WTC11 (cell line): ENCODE measurements around the gene ANAPC13. TPM values are rescaled to one million over a fixed set of nuclear protein-coding genes. Genes with fewer than 3 reads are reported as not detected.

Source experiments
- ATAC-seq: fragments of 200-7000 bp; cut with Tn5 transposase; 2 replicates; pipeline ENCODE4 v1.10.0; 2021; ENCODE audit warnings: mild to moderate bottlenecking, moderate library complexity
- CTCF ChIA-PET: fragments of 300-600 bp; sonication (Branson Sonifier 250); formaldehyde crosslinking; loops from one replicate; lab custom pipeline; 2021; ENCODE audit warnings: antibody characterized with exemption; lab: Charles Lee
- POLR2A ChIA-PET: fragments of 350-600 bp; sonication (Branson Sonifier 250); formaldehyde crosslinking; loops from one replicate; lab custom pipeline; 2021; ENCODE audit warnings: antibody characterized with exemption; lab: Charles Lee
- DNase-seq: peaks from one replicate; pipeline ENCODE4 v3.0.0; 2021; ENCODE audit warnings: low spot score
- H3K27ac Mint-ChIP-seq: 2 replicates; pipeline ENCODE4 v1.8.0; 2021; ENCODE audit warnings: mixed read lengths
- H3K27me3 Mint-ChIP-seq: 2 replicates; pipeline ENCODE4 v1.8.0; 2021; ENCODE audit warnings: low read depth, mild to moderate bottlenecking, moderate library complexity, mixed read lengths
- H3K36me3 Mint-ChIP-seq: 2 replicates; pipeline ENCODE4 v1.8.0; 2021; ENCODE audit warnings: mixed read lengths
- H3K4me1 Mint-ChIP-seq: 2 replicates; pipeline ENCODE4 v1.8.0; 2022; ENCODE audit warnings: mixed read lengths
- H3K4me3 Mint-ChIP-seq: 2 replicates; pipeline ENCODE4 v1.8.0; 2021; ENCODE audit warnings: mild to moderate bottlenecking, moderate library complexity, mixed read lengths
- H3K9me3 Mint-ChIP-seq: 2 replicates; pipeline ENCODE4 v1.8.0; 2021; ENCODE audit warnings: mixed read lengths
- ATF1 ChIP-seq: sonication (generic); formaldehyde crosslinking; IDR thresholded peaks from 2 replicates; pipeline ENCODE4 v1.8.1; 2023; ENCODE audit warnings: mild to moderate bottlenecking, moderate library complexity, missing genetic modification reagents
- EMX1 ChIP-seq: fragments of 250-450 bp; sonication (Bioruptor Pico); IDR thresholded peaks from 2 replicates; pipeline ENCODE4 v1.8.0; 2021; ENCODE audit warnings: mild to moderate bottlenecking
- ESRRA ChIP-seq: sonication (generic); formaldehyde crosslinking; IDR thresholded peaks from 2 replicates; pipeline ENCODE4 v1.8.1; 2022; ENCODE audit warnings: mild to moderate bottlenecking, missing genetic modification reagents, borderline replicate concordance
- ETV6 ChIP-seq: sonication (generic); formaldehyde crosslinking; IDR thresholded peaks from 2 replicates; pipeline ENCODE4 v1.8.1; 2022; ENCODE audit warnings: mild to moderate bottlenecking, missing genetic modification reagents
- FOXP4 ChIP-seq: sonication (generic); formaldehyde crosslinking; IDR thresholded peaks from 2 replicates; pipeline ENCODE4 v1.8.0; 2022; ENCODE audit warnings: mild to moderate bottlenecking, missing genetic modification reagents
- GRHL2 ChIP-seq: fragments of 250-450 bp; sonication (Bioruptor Pico); IDR thresholded peaks from 2 replicates; pipeline ENCODE4 v1.8.0; 2022; ENCODE audit warnings: mild to moderate bottlenecking, moderate library complexity; ENCODE audit not compliant: insufficient replicate concordance, severe bottlenecking
- IRF2 ChIP-seq: sonication (generic); formaldehyde crosslinking; IDR thresholded peaks from 2 replicates; pipeline ENCODE4 v1.8.0; 2022; ENCODE audit warnings: low read depth, missing genetic modification reagents, borderline replicate concordance
- MXD4 ChIP-seq: fragments of 250-450 bp; sonication (Bioruptor Pico); IDR thresholded peaks from 2 replicates; pipeline ENCODE4 v1.8.0; 2021; ENCODE audit warnings: mild to moderate bottlenecking, moderate library complexity, borderline replicate concordance
- NFATC4 ChIP-seq: fragments of 250-450 bp; sonication (Bioruptor Pico); IDR thresholded peaks from 2 replicates; pipeline ENCODE4 v1.9.0; 2021; ENCODE audit warnings: mild to moderate bottlenecking
- PREB ChIP-seq: sonication (generic); formaldehyde crosslinking; IDR thresholded peaks from 2 replicates; pipeline ENCODE4 v1.8.1; 2022; ENCODE audit warnings: mild to moderate bottlenecking, missing genetic modification reagents, moderate library complexity, borderline replicate concordance
- PRRX2 ChIP-seq: fragments of 250-450 bp; sonication (Bioruptor Pico); IDR thresholded peaks from 2 replicates; pipeline ENCODE4 v1.8.0; 2021; ENCODE audit warnings: mild to moderate bottlenecking
- TEAD1 ChIP-seq: sonication (generic); formaldehyde crosslinking; IDR thresholded peaks from 2 replicates; pipeline ENCODE4 v1.8.0; 2022; ENCODE audit warnings: mild to moderate bottlenecking, missing genetic modification reagents
- USF2 ChIP-seq: sonication (generic); formaldehyde crosslinking; IDR thresholded peaks from 2 replicates; pipeline ENCODE4 v1.8.1; 2023; ENCODE audit warnings: mild to moderate bottlenecking, missing genetic modification reagents, moderate library complexity
- ZBTB21 ChIP-seq: sonication (generic); formaldehyde crosslinking; IDR thresholded peaks from 2 replicates; pipeline ENCODE4 v1.8.1; 2023; ENCODE audit warnings: mild to moderate bottlenecking, missing genetic modification reagents, borderline replicate concordance
- ZMAT4 ChIP-seq: fragments of 250-450 bp; sonication (Bioruptor Pico); IDR thresholded peaks from 2 replicates; pipeline ENCODE4 v1.9.0; 2021; ENCODE audit warnings: mild to moderate bottlenecking
- ZNF121 ChIP-seq: sonication (generic); formaldehyde crosslinking; IDR thresholded peaks from 2 replicates; pipeline ENCODE4 v1.8.0; 2023; ENCODE audit warnings: missing genetic modification reagents
- ZNF263 ChIP-seq: sonication (generic); formaldehyde crosslinking; IDR thresholded peaks from 2 replicates; pipeline ENCODE4 v1.8.1; 2022; ENCODE audit warnings: low read depth, mild to moderate bottlenecking, moderate library complexity, missing genetic modification reagents
- ZNF281 ChIP-seq: sonication (generic); formaldehyde crosslinking; IDR thresholded peaks from 2 replicates; pipeline ENCODE4 v1.8.0; 2023; ENCODE audit warnings: mild to moderate bottlenecking, missing genetic modification reagents
- ZNF423 ChIP-seq: fragments of 250-450 bp; sonication (Bioruptor Pico); IDR thresholded peaks from 2 replicates; pipeline ENCODE4 v2.1.2; 2022; ENCODE audit warnings: mild to moderate bottlenecking, moderate library complexity
- ZNF425 ChIP-seq: fragments of 250-450 bp; sonication (Bioruptor Pico); conservative IDR thresholded peaks from 2 replicates; pipeline ENCODE4 v1.9.0; 2021; ENCODE audit warnings: mild to moderate bottlenecking
- ZNF512 ChIP-seq: sonication (generic); formaldehyde crosslinking; IDR thresholded peaks from 2 replicates; pipeline ENCODE4 v1.8.1; 2022; ENCODE audit warnings: missing genetic modification reagents, borderline replicate concordance
- ZNF671 ChIP-seq: fragments of 250-450 bp; sonication (Bioruptor Pico); IDR thresholded peaks from 2 replicates; pipeline ENCODE4 v1.8.0; 2021; ENCODE audit warnings: mild to moderate bottlenecking
- ZSCAN18 ChIP-seq: fragments of 250-450 bp; sonication (Bioruptor Pico); IDR thresholded peaks from 2 replicates; pipeline ENCODE4 v2.1.2; 2022; ENCODE audit warnings: mild to moderate bottlenecking, moderate library complexity
- total RNA-seq: library from RNA; stranded (reverse); gene quantifications from 3 replicates; pipeline ENCODE4 v1.2.3, GENCODE V29; 2021

The ANAPC13 gene
- total RNA-seq, 1 experiment from 2014 or later, result 29.7 TPM

GRCh38 chr3:134446800-134447199, 39.0 kb downstream of the ANAPC13 start:
- Mint-ChIP-seq H3K9me3 (peaks cover 14% of the 10 kb centered on the region), H3K4me3 (no peak overlapping the region), H3K27ac (no peak overlapping the region), H3K27me3 (peaks cover 4% of the 10 kb centered on the region), H3K36me3 (peaks cover 12% of the 10 kb centered on the region), H3K4me1 (peaks cover 9% of the 10 kb centered on the region)
- POLR2A ChIA-PET, result no interaction called here
- TF ChIP-seq ZNF121 (CRISPR knock-in tag) (no peak), GRHL2 (CRISPR knock-in tag) (no peak), ESRRA (no peak), ZMAT4 (no peak), EMX1 (no peak), USF2 (no peak), NFATC4 (no peak), FOXP4 (no peak), ATF1 (CRISPR knock-in tag) (no peak), ZSCAN18 (CRISPR knock-in tag) (no peak), ZNF281 (no peak), ZNF423 (CRISPR knock-in tag) (no peak), PREB (CRISPR knock-in tag) (no peak), TEAD1 (CRISPR knock-in tag) (no peak), PRRX2 (no peak)
- DNase-seq (no peak), ATAC-seq (no peak)
- CTCF ChIA-PET, result interaction anchor here (2.0 kb wide), 1 partner anchor 27 kb away, joined by 8 read pairs; no protein-coding TSS in a partner anchor

GRCh38 chr3:134445636-134446035, 40.1 kb downstream of the ANAPC13 start:
- Mint-ChIP-seq H3K9me3 (peaks cover 16% of the 10 kb centered on the region), H3K4me1 (peaks cover 9% of the 10 kb centered on the region), H3K27me3 (peaks cover 3% of the 10 kb centered on the region; the same call in 1 of the 2 replicates), H3K27ac (no peak overlapping the region), H3K4me3 (no peak overlapping the region), H3K36me3 (peaks cover 12% of the 10 kb centered on the region)
- ATAC-seq (no peak), DNase-seq (no peak)
- CTCF ChIA-PET, result interaction anchor here (1.2 to 2.0 kb wide), 3 partner anchors 13 to 28 kb away, joined by 3 to 8 read pairs (median 3); no protein-coding TSS in a partner anchor
- POLR2A ChIA-PET, result interaction anchor here (1.0 kb wide), 1 partner anchor 22 kb away, joined by 3 read pairs; no protein-coding TSS in a partner anchor
- no peak for TF ChIP-seq ZNF512 (CRISPR knock-in tag)
- TF ChIP-seq ZNF263 (CRISPR knock-in tag), result no peak
- TF ChIP-seq IRF2, result no peak
- no peak for TF ChIP-seq ETV6 (CRISPR knock-in tag)
- no peak for TF ChIP-seq MXD4 (CRISPR knock-in tag)
- TF ChIP-seq ZBTB21 (CRISPR knock-in tag), result no peak
- no peak for TF ChIP-seq ZNF425
- no peak for TF ChIP-seq ZNF671
